ENCODE measurements around the gene SLC41A3.

SLC41A3 gene

DNA sequence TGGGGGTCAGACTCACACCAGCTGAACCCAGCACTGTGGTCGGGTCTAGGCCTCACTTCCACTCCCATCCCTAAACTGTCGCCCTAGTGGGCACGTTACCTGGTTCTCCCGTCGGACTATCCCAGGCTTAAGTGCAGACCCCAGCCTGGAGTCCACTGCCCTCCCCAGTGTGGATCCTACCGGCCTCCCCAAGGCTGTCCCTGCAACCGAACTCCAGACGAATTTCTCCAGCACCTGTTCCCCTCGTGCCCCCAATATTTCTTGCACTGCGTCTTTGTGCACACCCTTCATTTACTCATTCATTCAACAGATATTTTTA lies 26.5 kb downstream of the SLC41A3 start:
- no peak for DNase-seq (ENCODE audit: low spot score)
- in situ Hi-C loops (cut with MboI; ENCODE audit: low sequenced_read_pairs, unreplicated experiment) = no loop called here
- TF ChIP-seq, protein P1, sequence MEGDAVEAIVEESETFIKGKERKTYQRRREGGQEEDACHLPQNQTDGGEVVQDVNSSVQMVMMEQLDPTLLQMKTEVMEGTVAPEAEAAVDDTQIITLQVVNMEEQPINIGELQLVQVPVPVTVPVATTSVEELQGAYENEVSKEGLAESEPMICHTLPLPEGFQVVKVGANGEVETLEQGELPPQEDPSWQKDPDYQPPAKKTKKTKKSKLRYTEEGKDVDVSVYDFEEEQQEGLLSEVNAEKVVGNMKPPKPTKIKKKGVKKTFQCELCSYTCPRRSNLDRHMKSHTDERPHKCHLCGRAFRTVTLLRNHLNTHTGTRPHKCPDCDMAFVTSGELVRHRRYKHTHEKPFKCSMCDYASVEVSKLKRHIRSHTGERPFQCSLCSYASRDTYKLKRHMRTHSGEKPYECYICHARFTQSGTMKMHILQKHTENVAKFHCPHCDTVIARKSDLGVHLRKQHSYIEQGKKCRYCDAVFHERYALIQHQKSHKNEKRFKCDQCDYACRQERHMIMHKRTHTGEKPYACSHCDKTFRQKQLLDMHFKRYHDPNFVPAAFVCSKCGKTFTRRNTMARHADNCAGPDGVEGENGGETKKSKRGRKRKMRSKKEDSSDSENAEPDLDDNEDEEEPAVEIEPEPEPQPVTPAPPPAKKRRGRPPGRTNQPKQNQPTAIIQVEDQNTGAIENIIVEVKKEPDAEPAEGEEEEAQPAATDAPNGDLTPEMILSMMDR (IDR thresholded peaks at IDR 0.05; ENCODE audit: borderline replicate concordance, control extremely low read depth, extremely low read depth, insufficient read depth, missing control alignments) = no peak

DNA sequence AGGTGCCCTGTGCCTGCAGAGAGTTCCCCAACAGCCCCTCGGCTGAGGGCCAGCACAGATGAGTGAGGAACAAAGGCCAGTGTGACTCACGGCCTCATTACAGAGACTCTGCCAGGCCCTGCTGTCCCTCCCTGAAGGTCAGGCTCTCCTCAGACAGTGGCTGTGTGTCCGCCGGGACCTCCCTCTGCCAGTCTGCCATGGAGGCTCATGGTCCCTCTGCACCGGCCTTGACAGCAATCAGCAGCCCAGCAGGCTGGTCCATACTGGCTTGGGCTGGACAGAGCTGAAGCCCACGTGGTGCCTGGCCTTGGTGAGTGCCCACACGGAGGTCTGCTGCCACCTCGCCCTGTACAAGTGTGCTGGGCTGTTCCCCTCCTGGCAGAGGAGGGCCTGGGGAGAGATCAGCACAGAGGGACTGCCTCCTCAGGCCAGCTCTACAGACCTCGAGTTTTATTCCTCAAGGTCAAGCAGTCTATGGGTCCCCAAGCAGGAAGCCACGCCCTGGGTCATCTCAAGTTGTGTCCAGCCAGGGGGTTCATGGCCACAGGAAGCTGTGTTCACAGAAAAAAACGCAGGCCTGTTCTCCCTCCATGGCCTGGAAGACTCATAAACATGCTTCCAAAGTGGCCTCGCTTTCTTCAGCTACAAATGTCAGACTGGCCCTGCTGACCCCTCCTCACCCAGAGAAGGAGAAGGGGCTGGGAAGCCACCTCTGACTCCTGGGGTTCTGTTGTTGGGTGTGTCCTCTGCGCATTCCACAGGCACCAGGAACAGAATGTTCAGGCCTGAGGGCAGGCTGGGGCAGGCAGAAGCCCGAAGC lies 27.0 kb downstream of the SLC41A3 start:
- TF ChIP-seq, protein P1 (IDR thresholded peaks at IDR 0.05; ENCODE audit: borderline replicate concordance, control extremely low read depth, extremely low read depth, insufficient read depth, missing control alignments) = no peak
- in situ Hi-C loops (cut with MboI; ENCODE audit: low sequenced_read_pairs, unreplicated experiment) = no loop called here
- DNase-seq (ENCODE audit: low spot score) = no peak

DNA sequence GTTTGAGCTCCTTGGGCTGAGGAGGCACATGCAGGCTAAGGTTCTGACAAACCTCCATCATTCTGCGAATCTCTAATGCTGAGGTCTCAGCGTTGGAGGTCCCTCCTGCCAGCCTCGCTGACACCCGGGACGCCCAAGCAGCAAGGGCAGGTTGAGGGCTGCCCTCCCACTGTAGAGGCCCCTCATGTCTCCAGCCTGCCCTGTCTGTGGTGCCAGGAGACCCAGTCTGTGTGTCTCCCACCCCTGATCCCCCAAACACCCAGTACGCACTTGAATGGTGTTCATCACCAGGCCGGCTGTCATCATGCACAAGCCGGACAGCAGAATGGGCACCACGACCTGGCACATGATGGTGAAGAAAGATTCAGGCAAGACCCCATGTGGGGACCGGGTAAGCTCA lies 27.8 kb downstream of the SLC41A3 start:
- DNase-seq (ENCODE audit: low spot score) = no peak
- in situ Hi-C loops (cut with MboI; ENCODE audit: low sequenced_read_pairs, unreplicated experiment) = no loop called here
- TF ChIP-seq, protein P1 (IDR thresholded peaks at IDR 0.05; ENCODE audit: borderline replicate concordance, control extremely low read depth, extremely low read depth, insufficient read depth, missing control alignments) = no peak

DNA sequence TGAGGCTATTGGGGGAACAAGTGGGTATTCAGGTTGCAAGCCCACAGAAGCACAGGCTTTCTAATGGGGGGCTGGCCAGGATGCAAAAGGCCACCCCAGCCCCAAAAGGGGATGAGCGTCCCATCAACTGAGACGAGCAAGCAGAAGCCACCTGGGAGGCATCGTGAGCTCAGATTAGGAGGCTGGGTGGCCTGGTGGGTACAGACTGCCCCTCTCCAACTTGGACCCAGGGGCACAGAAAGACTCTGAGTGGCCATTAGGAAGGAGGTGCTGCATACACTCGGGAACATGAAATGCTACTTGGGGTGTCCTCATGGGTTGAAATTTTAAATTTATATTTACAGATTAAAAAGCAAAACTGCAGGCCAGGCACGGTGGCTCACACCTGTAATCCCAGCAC lies 29.1 kb downstream of the SLC41A3 start:
- in situ Hi-C loops (cut with MboI; ENCODE audit: low sequenced_read_pairs, unreplicated experiment) = no loop called here
- DNase-seq (ENCODE audit: low spot score) = no peak
- TF ChIP-seq, protein P1 (IDR thresholded peaks at IDR 0.05; ENCODE audit: borderline replicate concordance, control extremely low read depth, extremely low read depth, insufficient read depth, missing control alignments) = no peak

DNA sequence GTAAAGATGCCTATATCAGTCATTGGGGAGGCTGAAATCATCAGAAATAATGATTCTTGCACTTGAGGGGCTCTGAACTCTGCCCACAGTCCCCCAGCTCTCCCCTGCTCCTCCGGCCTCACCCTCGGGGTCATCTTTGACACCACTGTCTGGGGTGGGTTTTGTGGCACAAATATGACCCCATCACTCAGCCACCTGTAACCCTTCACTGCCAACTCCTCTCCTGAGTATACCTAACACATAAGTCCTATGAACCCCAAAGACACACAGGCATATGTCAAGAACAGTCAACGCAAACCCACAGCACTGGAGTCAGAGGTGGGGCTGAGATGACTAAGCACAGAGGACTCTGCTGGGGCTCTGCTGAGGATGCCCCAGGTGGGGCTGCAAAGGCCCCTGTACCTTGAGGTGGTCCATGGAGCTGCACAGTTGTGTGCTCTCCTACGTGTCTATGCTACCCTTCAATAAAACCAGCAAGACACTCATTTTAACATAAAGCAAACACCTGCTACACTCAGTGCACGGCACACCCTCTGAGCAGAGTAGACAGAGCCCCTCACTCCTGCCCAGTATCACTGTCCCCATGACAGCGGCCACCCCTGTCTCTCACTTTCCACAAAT lies 29.9 kb downstream of the SLC41A3 start:
- TF ChIP-seq, protein P1 (IDR thresholded peaks at IDR 0.05; ENCODE audit: borderline replicate concordance, control extremely low read depth, extremely low read depth, insufficient read depth, missing control alignments) = no peak
- DNase-seq (ENCODE audit: low spot score) = no peak
- in situ Hi-C loops (cut with MboI; ENCODE audit: low sequenced_read_pairs, unreplicated experiment) = no loop called here

DNA sequence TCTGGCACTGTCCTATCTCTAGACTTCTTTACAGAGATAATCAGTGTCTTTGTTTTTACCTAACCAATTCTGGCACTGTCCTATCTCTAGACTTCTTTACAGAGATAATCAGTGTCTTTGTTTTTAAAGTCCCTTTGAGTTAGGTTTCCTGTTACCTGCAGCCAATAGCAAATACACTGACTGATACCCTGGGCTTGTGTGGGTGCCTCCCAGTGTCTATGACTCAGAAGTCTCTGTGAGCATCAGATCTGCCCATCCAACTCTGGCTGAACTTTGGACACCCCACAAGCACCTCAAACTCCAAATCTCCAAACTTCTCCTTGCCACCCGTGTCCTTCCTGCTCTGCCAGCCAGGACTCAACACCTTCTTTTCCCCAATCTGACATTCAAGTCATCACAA lies 30.4 kb downstream of the SLC41A3 start:
- DNase-seq (ENCODE audit: low spot score) = no peak
- in situ Hi-C loops (cut with MboI; ENCODE audit: low sequenced_read_pairs, unreplicated experiment) = no loop called here
- TF ChIP-seq, protein P1 (IDR thresholded peaks at IDR 0.05; ENCODE audit: borderline replicate concordance, control extremely low read depth, extremely low read depth, insufficient read depth, missing control alignments) = no peak

Measured in GM13976 (cell line).